HepG2 (cell line): ENCODE results near the gene SELENOM. TPM values are rescaled to one million over a fixed set of nuclear protein-coding genes. Genes with fewer than 3 reads are reported as not detected.

Experiments used
- ETV6 ChIP-seq: sonication (generic); formaldehyde crosslinking; conservative IDR thresholded peaks from 2 replicates; pipeline ENCODE4 v1.4.0; 2020; ENCODE audit warnings: missing genetic modification reagents
- FOSL2 ChIP-seq: sonication (generic); formaldehyde crosslinking; IDR thresholded peaks from 2 replicates; pipeline ENCODE4 v1.4.0; 2020; ENCODE audit warnings: missing genetic modification reagents
- SP140L ChIP-seq: sonication (generic); formaldehyde crosslinking; IDR thresholded peaks from 2 replicates; pipeline ENCODE4 v1.4.0; 2020; ENCODE audit warnings: missing genetic modification reagents, borderline replicate concordance
- ZNF256 ChIP-seq: sonication (generic); formaldehyde crosslinking; conservative IDR thresholded peaks from 2 replicates; pipeline ENCODE4 v1.4.0; 2020; ENCODE audit warnings: missing genetic modification reagents
- ZNF496 ChIP-seq: sonication (generic); formaldehyde crosslinking; IDR thresholded peaks from 2 replicates; pipeline ENCODE4 v1.8.1; 2023; ENCODE audit warnings: mild to moderate bottlenecking, moderate library complexity, missing genetic modification reagents; ENCODE audit not compliant: insufficient replicate concordance
- ZNF510 ChIP-seq: sonication (generic); formaldehyde crosslinking; IDR thresholded peaks from 2 replicates; pipeline ENCODE4 v1.4.0; 2020; ENCODE audit warnings: low read depth, mild to moderate bottlenecking, missing genetic modification reagents
- ZNF652 ChIP-seq: IDR thresholded peaks from 2 replicates; pipeline ENCODE4 v1.6.1; 2016; ENCODE audit warnings: low read depth, borderline replicate concordance
- polyA plus RNA-seq, 8 experiments: library from polyadenylated mRNA; depleted of rRNA in 3 of 8; stranded (reverse) in 7 of 8; unstranded in 1 of 8; fragments of >200 nt; fragmentation: Illumina TruSeq in 4 of 8; extraction: Trizol in 4 of 8; gene quantifications; 2 replicates each; pipeline versions ENCODE4 v1.2.1 to v1.2.3, GENCODE V29; 2011 to 2016; ENCODE audit warnings: low read depth in 4 of 8, missing spikeins in 1 of 8, mixed read lengths in 1 of 8; ENCODE audit not compliant: insufficient read depth in 1 of 8
- total RNA-seq, 5 experiments: library from RNA; depleted of rRNA; stranded (reverse); fragments of >200 nt; fragmentation: Illumina TruSeq; extraction: Trizol; gene quantifications; 2 replicates each; pipeline ENCODE4 v1.2.3, GENCODE V29; 2016; ENCODE audit warnings: low read depth in 1 of 5
- TF ChIP-seq, protein P1 (sequence below): sonication (generic); formaldehyde crosslinking; conservative IDR thresholded peaks from 2 replicates; pipeline ENCODE4 v1.8.0; 2022; ENCODE audit warnings: mild to moderate bottlenecking, moderate library complexity, missing genetic modification reagents
- TF ChIP-seq, protein P2 (sequence below): IDR thresholded peaks from 2 replicates; pipeline ENCODE4 v1.6.1; 2016; ENCODE audit warnings: missing genetic modification reagents, missing compliant biosample characterization
- TF ChIP-seq, protein P3 (sequence below): sonication (generic); formaldehyde crosslinking; IDR thresholded peaks from 2 replicates; pipeline ENCODE4 v1.5.0; 2020; ENCODE audit warnings: missing genetic modification reagents
- TF ChIP-seq, protein P4 (sequence below): IDR thresholded peaks from 2 replicates; pipeline ENCODE4 v1.6.1; 2016; ENCODE audit warnings: missing biosample characterization, missing genetic modification reagents, low read depth
- TF ChIP-seq, protein P5 (sequence below): IDR thresholded peaks from 2 replicates; pipeline ENCODE4 v1.6.1; 2016; ENCODE audit warnings: low read depth, borderline replicate concordance
- TF ChIP-seq, protein P6 (sequence below), 2 experiments: sonication (generic) in 1 of 2; formaldehyde crosslinking in 1 of 2; IDR thresholded peaks; 2 replicates each; pipeline versions ENCODE4 v1.4.0 to v1.6.1; 2016 to 2020; ENCODE audit warnings: borderline replicate concordance in 1 of 2, low read depth in 1 of 2, mild to moderate bottlenecking in 1 of 2, missing genetic modification reagents in 1 of 2
- TF ChIP-seq, protein P7 (sequence below): sonication (generic); formaldehyde crosslinking; IDR thresholded peaks from 2 replicates; pipeline ENCODE4 v1.8.0; 2022; ENCODE audit warnings: mild to moderate bottlenecking, missing genetic modification reagents; ENCODE audit not compliant: insufficient replicate concordance
- TF ChIP-seq, protein P8 (sequence below): sonication (generic); formaldehyde crosslinking; IDR thresholded peaks from 2 replicates; pipeline ENCODE4 v1.4.0; 2020; ENCODE audit warnings: missing genetic modification reagents; ENCODE audit errors: not compliant biosample characterization

SELENOM gene
- total and polyA plus RNA-seq, 2 of the 13 experiments (the other 11 are each of a cell fraction or from before 2014, with no cell fraction given) = 4.1 to 4.3 TPM

DNA sequence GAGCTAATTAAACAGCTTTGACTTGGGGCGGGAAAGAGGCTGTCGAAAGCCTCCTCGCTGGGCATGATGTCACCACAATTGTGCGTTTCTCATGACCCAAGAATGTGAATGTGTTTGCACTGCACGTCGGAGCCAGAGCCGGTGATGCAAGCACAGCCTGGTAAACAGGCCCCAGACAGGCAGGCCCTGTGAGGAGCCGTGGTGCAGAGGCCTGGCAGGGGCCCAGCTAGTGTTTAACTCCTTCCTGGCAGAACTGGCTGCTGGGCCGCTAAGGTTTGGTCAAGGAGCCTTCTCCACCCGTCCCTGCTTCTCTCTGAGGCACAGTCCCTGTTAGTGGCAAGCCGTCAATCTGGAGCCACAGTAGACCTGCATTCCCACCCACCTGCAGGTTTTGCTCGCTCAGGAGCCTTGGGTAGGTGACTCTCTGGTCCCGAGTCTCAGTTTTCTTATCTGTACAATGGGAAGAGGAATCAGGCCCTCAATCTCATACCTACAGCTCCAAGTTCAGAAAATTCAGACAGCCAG lies 51.7 kb downstream of the SELENOM start (continued):
- TF ChIP-seq, protein P1, sequence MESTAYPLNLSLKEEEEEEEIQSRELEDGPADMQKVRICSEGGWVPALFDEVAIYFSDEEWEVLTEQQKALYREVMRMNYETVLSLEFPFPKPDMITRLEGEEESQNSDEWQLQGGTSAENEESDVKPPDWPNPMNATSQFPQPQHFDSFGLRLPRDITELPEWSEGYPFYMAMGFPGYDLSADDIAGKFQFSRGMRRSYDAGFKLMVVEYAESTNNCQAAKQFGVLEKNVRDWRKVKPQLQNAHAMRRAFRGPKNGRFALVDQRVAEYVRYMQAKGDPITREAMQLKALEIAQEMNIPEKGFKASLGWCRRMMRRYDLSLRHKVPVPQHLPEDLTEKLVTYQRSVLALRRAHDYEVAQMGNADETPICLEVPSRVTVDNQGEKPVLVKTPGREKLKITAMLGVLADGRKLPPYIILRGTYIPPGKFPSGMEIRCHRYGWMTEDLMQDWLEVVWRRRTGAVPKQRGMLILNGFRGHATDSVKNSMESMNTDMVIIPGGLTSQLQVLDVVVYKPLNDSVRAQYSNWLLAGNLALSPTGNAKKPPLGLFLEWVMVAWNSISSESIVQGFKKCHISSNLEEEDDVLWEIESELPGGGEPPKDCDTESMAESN (CRISPR knock-in tag) = peak; percentile 89
- TF ChIP-seq ZNF510 (0 out of 2 replicates have a peak, but pooled peaks have one; percentile 45), ZNF256 (CRISPR knock-in tag) (0 out of 2 replicates have a peak, but pooled peaks have one; percentile 21), SP140L (CRISPR knock-in tag) (no peak), FOSL2 (CRISPR knock-in tag) (peak; percentile 98), ZNF496 (no peak), ETV6 (CRISPR knock-in tag) (0 out of 2 replicates have a peak, but pooled peaks have one; percentile 26), ZNF652 (CRISPR knock-in tag) (peak; percentile 100)
- TF ChIP-seq, protein P2, sequence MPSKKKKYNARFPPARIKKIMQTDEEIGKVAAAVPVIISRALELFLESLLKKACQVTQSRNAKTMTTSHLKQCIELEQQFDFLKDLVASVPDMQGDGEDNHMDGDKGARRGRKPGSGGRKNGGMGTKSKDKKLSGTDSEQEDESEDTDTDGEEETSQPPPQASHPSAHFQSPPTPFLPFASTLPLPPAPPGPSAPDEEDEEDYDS (CRISPR knock-in tag) = peak; percentile 18; the same call in 1 of the 2 replicates
- TF ChIP-seq, protein P3, sequence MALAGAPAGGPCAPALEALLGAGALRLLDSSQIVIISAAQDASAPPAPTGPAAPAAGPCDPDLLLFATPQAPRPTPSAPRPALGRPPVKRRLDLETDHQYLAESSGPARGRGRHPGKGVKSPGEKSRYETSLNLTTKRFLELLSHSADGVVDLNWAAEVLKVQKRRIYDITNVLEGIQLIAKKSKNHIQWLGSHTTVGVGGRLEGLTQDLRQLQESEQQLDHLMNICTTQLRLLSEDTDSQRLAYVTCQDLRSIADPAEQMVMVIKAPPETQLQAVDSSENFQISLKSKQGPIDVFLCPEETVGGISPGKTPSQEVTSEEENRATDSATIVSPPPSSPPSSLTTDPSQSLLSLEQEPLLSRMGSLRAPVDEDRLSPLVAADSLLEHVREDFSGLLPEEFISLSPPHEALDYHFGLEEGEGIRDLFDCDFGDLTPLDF (CRISPR knock-in tag) = 0 out of 2 replicates have a peak, but pooled peaks have one; percentile 18
- TF ChIP-seq, protein P4, sequence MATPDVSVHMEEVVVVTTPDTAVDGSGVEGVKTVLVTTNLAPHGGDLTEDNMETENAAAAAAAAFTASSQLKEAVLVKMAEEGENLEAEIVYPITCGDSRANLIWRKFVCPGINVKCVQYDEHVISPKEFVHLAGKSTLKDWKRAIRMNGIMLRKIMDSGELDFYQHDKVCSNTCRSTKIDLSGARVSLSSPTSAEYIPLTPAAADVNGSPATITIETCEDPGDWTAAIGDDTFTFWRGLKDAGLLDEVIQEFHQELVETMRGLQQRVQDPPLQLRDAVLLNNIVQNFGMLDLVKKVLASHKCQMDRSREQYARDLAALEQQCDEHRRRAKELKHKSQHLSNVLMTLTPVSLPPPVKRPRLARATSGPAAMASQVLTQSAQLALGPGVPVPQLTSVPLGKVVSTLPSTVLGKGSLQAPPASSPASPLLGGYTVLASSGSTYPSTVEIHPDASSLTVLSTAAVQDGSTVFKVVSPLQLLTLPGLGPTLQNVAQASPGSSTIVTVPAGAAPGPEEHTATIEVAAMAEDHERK (CRISPR knock-in tag) = no peak
- TF ChIP-seq, protein P5, sequence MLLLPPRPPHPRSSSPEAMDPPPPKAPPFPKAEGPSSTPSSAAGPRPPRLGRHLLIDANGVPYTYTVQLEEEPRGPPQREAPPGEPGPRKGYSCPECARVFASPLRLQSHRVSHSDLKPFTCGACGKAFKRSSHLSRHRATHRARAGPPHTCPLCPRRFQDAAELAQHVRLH (CRISPR knock-in tag) = peak; percentile 68; the same call in 1 of the 2 replicates
- TF ChIP-seq, protein P6, sequence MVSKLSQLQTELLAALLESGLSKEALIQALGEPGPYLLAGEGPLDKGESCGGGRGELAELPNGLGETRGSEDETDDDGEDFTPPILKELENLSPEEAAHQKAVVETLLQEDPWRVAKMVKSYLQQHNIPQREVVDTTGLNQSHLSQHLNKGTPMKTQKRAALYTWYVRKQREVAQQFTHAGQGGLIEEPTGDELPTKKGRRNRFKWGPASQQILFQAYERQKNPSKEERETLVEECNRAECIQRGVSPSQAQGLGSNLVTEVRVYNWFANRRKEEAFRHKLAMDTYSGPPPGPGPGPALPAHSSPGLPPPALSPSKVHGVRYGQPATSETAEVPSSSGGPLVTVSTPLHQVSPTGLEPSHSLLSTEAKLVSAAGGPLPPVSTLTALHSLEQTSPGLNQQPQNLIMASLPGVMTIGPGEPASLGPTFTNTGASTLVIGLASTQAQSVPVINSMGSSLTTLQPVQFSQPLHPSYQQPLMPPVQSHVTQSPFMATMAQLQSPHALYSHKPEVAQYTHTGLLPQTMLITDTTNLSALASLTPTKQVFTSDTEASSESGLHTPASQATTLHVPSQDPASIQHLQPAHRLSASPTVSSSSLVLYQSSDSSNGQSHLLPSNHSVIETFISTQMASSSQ (IDR thresholded peaks at IDR 0.05; ENCODE audit: low read depth) = peak; percentile 59
- TF ChIP-seq, protein P6 (CRISPR knock-in tag; IDR thresholded peaks at IDR 0.05; ENCODE audit: borderline replicate concordance) = peak; percentile 79; the same call in 1 of the 2 replicates
- TF ChIP-seq, protein P7, sequence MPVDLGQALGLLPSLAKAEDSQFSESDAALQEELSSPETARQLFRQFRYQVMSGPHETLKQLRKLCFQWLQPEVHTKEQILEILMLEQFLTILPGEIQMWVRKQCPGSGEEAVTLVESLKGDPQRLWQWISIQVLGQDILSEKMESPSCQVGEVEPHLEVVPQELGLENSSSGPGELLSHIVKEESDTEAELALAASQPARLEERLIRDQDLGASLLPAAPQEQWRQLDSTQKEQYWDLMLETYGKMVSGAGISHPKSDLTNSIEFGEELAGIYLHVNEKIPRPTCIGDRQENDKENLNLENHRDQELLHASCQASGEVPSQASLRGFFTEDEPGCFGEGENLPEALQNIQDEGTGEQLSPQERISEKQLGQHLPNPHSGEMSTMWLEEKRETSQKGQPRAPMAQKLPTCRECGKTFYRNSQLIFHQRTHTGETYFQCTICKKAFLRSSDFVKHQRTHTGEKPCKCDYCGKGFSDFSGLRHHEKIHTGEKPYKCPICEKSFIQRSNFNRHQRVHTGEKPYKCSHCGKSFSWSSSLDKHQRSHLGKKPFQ (CRISPR knock-in tag) = no peak
- TF ChIP-seq, protein P8, sequence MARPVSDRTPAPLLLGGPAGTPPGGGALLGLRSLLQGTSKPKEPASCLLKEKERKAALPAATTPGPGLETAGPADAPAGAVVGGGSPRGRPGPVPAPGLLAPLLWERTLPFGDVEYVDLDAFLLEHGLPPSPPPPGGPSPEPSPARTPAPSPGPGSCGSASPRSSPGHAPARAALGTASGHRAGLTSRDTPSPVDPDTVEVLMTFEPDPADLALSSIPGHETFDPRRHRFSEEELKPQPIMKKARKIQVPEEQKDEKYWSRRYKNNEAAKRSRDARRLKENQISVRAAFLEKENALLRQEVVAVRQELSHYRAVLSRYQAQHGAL (CRISPR knock-in tag) = peak; percentile 37
